ENCODE results near the gene FAM3C. TPM values are rescaled to one million over a fixed set of nuclear protein-coding genes. Genes with fewer than 3 reads are reported as not detected.
A peak's percentile ranks its signal among the peaks of the same experiment; 100 is the strongest.

The FAM3C gene
- total RNA-seq, 1 experiment from 2014 or later, result 322 TPM

DNA sequence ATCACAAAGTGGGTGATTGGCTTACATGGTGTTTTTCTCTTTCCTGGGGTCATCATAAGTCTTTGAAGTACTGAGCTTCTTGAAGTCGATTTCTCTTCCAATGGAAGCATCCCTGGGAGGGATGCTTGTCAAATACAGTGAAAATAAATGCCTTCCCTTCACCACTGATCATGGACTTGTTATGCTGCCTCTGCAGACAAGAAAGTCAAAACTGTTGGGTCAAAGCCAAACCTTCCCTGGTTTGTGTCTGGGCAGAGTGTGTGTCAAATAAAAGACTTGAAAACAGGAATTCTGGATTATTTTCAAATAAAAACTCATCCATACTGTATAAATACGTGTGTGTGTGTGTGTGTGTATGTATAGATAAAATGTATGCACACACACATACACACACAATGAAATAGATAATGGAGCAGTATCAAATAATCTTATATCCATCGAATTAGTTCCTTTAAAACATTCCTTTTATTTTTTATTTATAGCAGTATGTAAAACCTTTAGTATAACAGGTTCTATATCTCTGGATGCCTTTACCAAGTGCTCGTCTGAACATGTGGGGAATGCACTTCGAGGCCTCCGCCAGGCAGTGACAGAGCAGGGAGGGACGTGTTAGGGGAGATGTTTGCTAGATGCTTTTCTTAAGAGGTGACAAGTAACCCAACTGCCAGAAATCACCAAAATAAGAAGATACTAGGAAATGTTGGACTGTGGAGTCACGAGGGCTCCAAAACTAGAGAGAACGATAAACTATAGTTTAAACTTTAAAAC, 94.5 kb downstream of the FAM3C start (continued):
- TF ChIP-seq, protein P1, sequence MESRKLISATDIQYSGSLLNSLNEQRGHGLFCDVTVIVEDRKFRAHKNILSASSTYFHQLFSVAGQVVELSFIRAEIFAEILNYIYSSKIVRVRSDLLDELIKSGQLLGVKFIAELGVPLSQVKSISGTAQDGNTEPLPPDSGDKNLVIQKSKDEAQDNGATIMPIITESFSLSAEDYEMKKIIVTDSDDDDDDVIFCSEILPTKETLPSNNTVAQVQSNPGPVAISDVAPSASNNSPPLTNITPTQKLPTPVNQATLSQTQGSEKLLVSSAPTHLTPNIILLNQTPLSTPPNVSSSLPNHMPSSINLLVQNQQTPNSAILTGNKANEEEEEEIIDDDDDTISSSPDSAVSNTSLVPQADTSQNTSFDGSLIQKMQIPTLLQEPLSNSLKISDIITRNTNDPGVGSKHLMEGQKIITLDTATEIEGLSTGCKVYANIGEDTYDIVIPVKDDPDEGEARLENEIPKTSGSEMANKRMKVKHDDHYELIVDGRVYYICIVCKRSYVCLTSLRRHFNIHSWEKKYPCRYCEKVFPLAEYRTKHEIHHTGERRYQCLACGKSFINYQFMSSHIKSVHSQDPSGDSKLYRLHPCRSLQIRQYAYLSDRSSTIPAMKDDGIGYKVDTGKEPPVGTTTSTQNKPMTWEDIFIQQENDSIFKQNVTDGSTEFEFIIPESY (IDR thresholded peaks at IDR 0.05; ENCODE audit: extremely low read depth, insufficient replicate concordance, low read length), result no peak

- no peak overlapping the region for H2AFZ ChIP-seq (ENCODE audit: low read depth, low read length, poor library complexity, severe bottlenecking)
- ATAC-seq (no peak), DNase-seq (ENCODE audit: low read depth, low spot score) (no peak)
- no peaks in the 10 kb centered on the region for H3K9me3 ChIP-seq (ENCODE audit: control insufficient read depth in 1 of 2, insufficient read depth in 1 of 2, low read depth in 1 of 2, low read length in 2 of 2)
- POLR2A ChIA-PET, result no interaction called here
- no TSS peak for BruUV-seq (replicated peaks)
- intact Hi-C loops (cut with micrococcal nuclease), result no loop called here
- peaks cover 83 to 100% of the 10 kb centered on the region in 2 experiments for H3K4me1 ChIP-seq (ENCODE audit: control insufficient read depth in 1 of 2, insufficient read depth in 2 of 2, low read length in 2 of 2)
- H3K4me3 ChIP-seq (replicated peaks in 1 of 2; ENCODE audit: low read depth in 1 of 2, low read length in 2 of 2), result no peak overlapping the region
- H3K36me3 ChIP-seq (ENCODE audit: control insufficient read depth in 1 of 2, insufficient read depth in 2 of 2, low read length in 2 of 2), result no peaks in the 10 kb centered on the region
- H3K27ac ChIP-seq (ENCODE audit: low read depth, low read length), result peak overlapping the region; percentile 96
- peak overlapping the region; percentile 56 for H3K4me2 ChIP-seq (ENCODE audit: low read length)
- RAD21 ChIA-PET (ENCODE audit: low non-redundant PET in 1 of 2, low total read pairs in 2 of 2, uncharacterized antibody in 2 of 2, unreplicated experiment in 2 of 2), result no interaction called here
- H3K79me2 ChIP-seq (ENCODE audit: insufficient read depth, low read length), result no peaks in the 10 kb centered on the region
- H3K27me3 ChIP-seq (ENCODE audit: insufficient read depth, low read length), result no peaks in the 10 kb centered on the region
- no peaks in the 10 kb centered on the region for H3K9me2 ChIP-seq (ENCODE audit: insufficient read depth)
- H4K20me1 ChIP-seq (ENCODE audit: insufficient read depth), result no peaks in the 10 kb centered on the region
- CTCF ChIA-PET, result no interaction called here
- H3K9ac ChIP-seq (ENCODE audit: low read length), result peak overlapping the region; percentile 67
- TF ChIP-seq ZFX (IDR thresholded peaks at IDR 0.05), result no peak
- TF ChIP-seq, protein P2, sequence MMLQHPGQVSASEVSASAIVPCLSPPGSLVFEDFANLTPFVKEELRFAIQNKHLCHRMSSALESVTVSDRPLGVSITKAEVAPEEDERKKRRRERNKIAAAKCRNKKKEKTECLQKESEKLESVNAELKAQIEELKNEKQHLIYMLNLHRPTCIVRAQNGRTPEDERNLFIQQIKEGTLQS (IDR thresholded peaks at IDR 0.05), result no peak
- TF ChIP-seq RAD21 (IDR thresholded peaks at IDR 0.05; ENCODE audit: low read depth), result no peak
- no peak for TF ChIP-seq MAX (IDR thresholded peaks at IDR 0.05)
- TF ChIP-seq JUND (IDR thresholded peaks at IDR 0.05), result no peak
- no peak for TF ChIP-seq SIN3A (IDR thresholded peaks at IDR 0.05; ENCODE audit: low read depth)
- TF ChIP-seq CBX3 (IDR thresholded peaks at IDR 0.05; ENCODE audit: low read depth), result no peak
- TF ChIP-seq TCF7L2 (IDR thresholded peaks at IDR 0.05; ENCODE audit: borderline replicate concordance, extremely low read depth, insufficient read depth, insufficient read length), result no peak
- TF ChIP-seq EZH2phosphoT487 (IDR thresholded peaks at IDR 0.05; ENCODE audit: borderline replicate concordance), result no peak
- TF ChIP-seq FOSL1 (IDR thresholded peaks at IDR 0.05; ENCODE audit: low read depth), result no peak
- no peak for TF ChIP-seq ZNF274 (IDR thresholded peaks at IDR 0.05; ENCODE audit: low read depth, low read length)
- TF ChIP-seq SRF (IDR thresholded peaks at IDR 0.05; ENCODE audit: low read depth), result no peak
- TF ChIP-seq POLR2A (IDR thresholded peaks at IDR 0.05; ENCODE audit: borderline replicate concordance, extremely low read depth, insufficient read depth, insufficient read length), result no peak
- TF ChIP-seq ELF1 (IDR thresholded peaks at IDR 0.05; ENCODE audit: borderline replicate concordance, low read depth), result no peak
- no peak for TF ChIP-seq CEBPB (IDR thresholded peaks at IDR 0.05; ENCODE audit: low read depth)
- TF ChIP-seq CTCF (IDR thresholded peaks at IDR 0.05 in 2 of 3, conservative IDR thresholded peaks at IDR 0.05 in 1 of 3; ENCODE audit: borderline replicate concordance in 1 of 3, insufficient read depth in 1 of 3, low read depth in 2 of 3, low read length in 2 of 3), result no peak
- TF ChIP-seq EGR1 (IDR thresholded peaks at IDR 0.05; ENCODE audit: low read depth), result no peak
- TF ChIP-seq, protein P1 (IDR thresholded peaks at IDR 0.05; ENCODE audit: extremely low read depth, insufficient replicate concordance, low read length), result no peak
- no peak for TF ChIP-seq SP1 (IDR thresholded peaks at IDR 0.05; ENCODE audit: low read depth)
Observed at GRCh38 chr7:121300685-121301420, 95.3 kb downstream of the FAM3C start.
